CD8-positive, alpha-beta memory T cell (primary cell): ENCODE results near the gene PRIM2. TPM values are rescaled to one million over a fixed set of nuclear protein-coding genes. Genes with fewer than 3 reads are reported as not detected.
"Not testable (repeated sequence)": the region's sequence is repeated elsewhere in the genome, so short reads cannot be mapped to it uniquely, and the experiment has no call there.

ENCODE experiments used
- CTCF ChIA-PET: fragments of 350-600 bp; sonication (Branson Sonifier 250); formaldehyde crosslinking; loops from one replicate; lab custom pipeline; 2021; ENCODE audit warnings: antibody characterized with exemption; lab: Charles Lee
- POLR2A ChIA-PET: fragments of 350-600 bp; sonication (Branson Sonifier 250); formaldehyde crosslinking; loops from one replicate; lab custom pipeline; 2021; ENCODE audit warnings: antibody characterized with exemption; lab: Charles Lee
- DNase-seq, 5 donors: peaks; one replicate each; pipeline versions ENCODE4 v3.0.0 to v3.0.0-alpha.2; 2020 to 2022; ENCODE audit warnings: mixed read lengths in 1 of 5
- H3K27ac ChIP-seq: one replicate; pipeline ENCODE4 v1.7.0; 2013; ENCODE audit warnings: low read depth, mild to moderate bottlenecking, low read length, moderate library complexity
- H3K27me3 ChIP-seq: 2 replicates; pipeline ENCODE4 v1.7.0; 2013; ENCODE audit warnings: low read length, mild to moderate bottlenecking; ENCODE audit not compliant: insufficient read depth, poor library complexity, severe bottlenecking
- H3K36me3 ChIP-seq: 2 replicates; pipeline ENCODE4 v1.7.0; 2013; ENCODE audit warnings: mild to moderate bottlenecking, low read length, moderate library complexity; ENCODE audit not compliant: insufficient read depth
- H3K4me1 ChIP-seq: 2 replicates; pipeline ENCODE4 v1.7.0; 2013; ENCODE audit warnings: mild to moderate bottlenecking, low read length, moderate library complexity; ENCODE audit not compliant: insufficient read depth
- H3K4me3 ChIP-seq: 2 replicates; pipeline ENCODE4 v1.7.0; 2013; ENCODE audit warnings: mild to moderate bottlenecking, low read length
- H3K9me3 ChIP-seq: 2 replicates; pipeline ENCODE4 v1.7.0; 2013; ENCODE audit warnings: mild to moderate bottlenecking, low read length
- H3K27ac Mint-ChIP-seq, 8 donors: one replicate each; pipeline ENCODE4 v1.8.0; 2020 to 2021; ENCODE audit warnings: mixed read lengths in 8 of 8, mild to moderate bottlenecking in 6 of 8, inconsistent platforms in 3 of 8, moderate library complexity in 3 of 8
- H3K27me3 Mint-ChIP-seq, 2 donors: one replicate each; pipeline ENCODE4 v1.8.0; 2020 to 2021; ENCODE audit warnings: mixed read lengths in 2 of 2, mild to moderate bottlenecking in 1 of 2, moderate library complexity in 1 of 2
- H3K36me3 Mint-ChIP-seq, 3 donors: one replicate each; pipeline ENCODE4 v1.8.0; 2020 to 2021; ENCODE audit warnings: mixed read lengths in 3 of 3, inconsistent platforms in 1 of 3, mild to moderate bottlenecking in 1 of 3
- H3K4me1 Mint-ChIP-seq, 3 donors: one replicate each; pipeline ENCODE4 v1.8.0; 2020 to 2021; ENCODE audit warnings: mixed read lengths in 3 of 3, inconsistent platforms in 1 of 3, mild to moderate bottlenecking in 1 of 3
- H3K4me3 Mint-ChIP-seq, 7 donors: one replicate each; pipeline ENCODE4 v1.8.0; 2020 to 2021; ENCODE audit warnings: mixed read lengths in 7 of 7, mild to moderate bottlenecking in 6 of 7, moderate library complexity in 4 of 7, inconsistent platforms in 2 of 7
- H3K9me3 Mint-ChIP-seq, 5 donors: one replicate each; pipeline ENCODE4 v1.8.0; 2020 to 2022; ENCODE audit warnings: mixed read lengths in 5 of 5, mild to moderate bottlenecking in 3 of 5, moderate library complexity in 2 of 5, inconsistent platforms in 1 of 5
- polyA plus RNA-seq: library from polyadenylated mRNA; unstranded; fragments of 300-500 nt; fragmentation: Illumina TruSeq; gene quantifications from one replicate; pipeline ENCODE4 v1.2.3, GENCODE V29; 2021
- total RNA-seq, 2 experiments: library from RNA; stranded (reverse); gene quantifications; one replicate each; pipeline ENCODE4 v1.2.3, GENCODE V29; 2021

The PRIM2 gene
- total and polyA plus RNA-seq, 3 experiments from 2014 or later = 7.0 to 35.2 (median 34.8) TPM

DNA sequence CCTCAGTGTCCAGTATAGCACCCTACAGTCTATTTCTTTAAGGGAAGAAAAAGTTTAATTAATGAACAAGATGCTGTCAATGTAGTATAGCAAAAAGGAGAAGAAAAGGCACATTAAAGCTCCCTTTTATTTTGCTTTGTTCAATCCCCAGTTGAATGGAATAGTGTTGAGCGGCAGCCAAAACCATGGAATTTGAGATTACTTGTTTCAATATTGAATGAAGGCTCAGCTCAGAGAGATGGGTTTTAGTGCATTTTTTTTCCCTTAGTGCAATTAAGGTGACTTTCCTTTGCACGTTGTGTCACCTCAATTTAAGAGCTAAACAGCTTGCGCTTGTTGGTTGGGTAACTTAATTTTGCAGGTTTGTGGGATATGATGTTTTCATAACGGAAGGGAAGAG lies 254.7 kb downstream of the PRIM2 start:
- H3K4me3 Mint-ChIP-seq, H3K9me3 Mint-ChIP-seq, POLR2A ChIA-PET, H3K4me3 ChIP-seq, H3K27me3 ChIP-seq, CTCF ChIA-PET, H3K27me3 Mint-ChIP-seq, H3K27ac ChIP-seq, H3K4me1 Mint-ChIP-seq, H3K9me3 ChIP-seq, H3K36me3 Mint-ChIP-seq, H3K27ac Mint-ChIP-seq, H3K36me3 ChIP-seq, DNase-seq, H3K4me1 ChIP-seq: not testable (repeated sequence)

GRCh38 chr6:57572844-57573243 lies 255.4 kb downstream of the PRIM2 start:
- POLR2A ChIA-PET, H3K27me3 Mint-ChIP-seq, H3K4me1 ChIP-seq, H3K4me3 ChIP-seq, H3K4me3 Mint-ChIP-seq, H3K9me3 ChIP-seq, H3K27me3 ChIP-seq, H3K27ac Mint-ChIP-seq, H3K9me3 Mint-ChIP-seq, H3K4me1 Mint-ChIP-seq, H3K36me3 ChIP-seq, H3K36me3 Mint-ChIP-seq, H3K27ac ChIP-seq, DNase-seq, CTCF ChIA-PET: not testable (repeated sequence)

GRCh38 chr6:57577023-57577422 lies 259.6 kb downstream of the PRIM2 start:
- CTCF ChIA-PET, H3K4me3 Mint-ChIP-seq, H3K27ac ChIP-seq, POLR2A ChIA-PET, H3K4me1 Mint-ChIP-seq, H3K27me3 ChIP-seq, H3K9me3 Mint-ChIP-seq, H3K36me3 Mint-ChIP-seq, DNase-seq, H3K9me3 ChIP-seq, H3K27me3 Mint-ChIP-seq, H3K36me3 ChIP-seq, H3K27ac Mint-ChIP-seq, H3K4me1 ChIP-seq, H3K4me3 ChIP-seq: not testable (repeated sequence)

GRCh38 chr6:57579489-57579888 lies 262.1 kb downstream of the PRIM2 start:
- H3K27ac ChIP-seq, H3K4me1 ChIP-seq, H3K4me3 ChIP-seq, CTCF ChIA-PET, POLR2A ChIA-PET, H3K4me1 Mint-ChIP-seq, H3K9me3 ChIP-seq, DNase-seq, H3K36me3 ChIP-seq, H3K27me3 ChIP-seq, H3K4me3 Mint-ChIP-seq, H3K27me3 Mint-ChIP-seq, H3K9me3 Mint-ChIP-seq, H3K36me3 Mint-ChIP-seq, H3K27ac Mint-ChIP-seq: not testable (repeated sequence)

- H3K27me3 Mint-ChIP-seq, H3K4me3 ChIP-seq, POLR2A ChIA-PET, H3K27ac Mint-ChIP-seq, H3K36me3 ChIP-seq, H3K4me3 Mint-ChIP-seq, H3K9me3 Mint-ChIP-seq, H3K4me1 Mint-ChIP-seq, H3K9me3 ChIP-seq, H3K36me3 Mint-ChIP-seq, H3K27ac ChIP-seq, H3K4me1 ChIP-seq, H3K27me3 ChIP-seq, DNase-seq, CTCF ChIA-PET: not testable (repeated sequence)
Measured at GRCh38 chr6:57581586-57581985, 264.2 kb downstream of the PRIM2 start.

GRCh38 chr6:57601105-57601504 lies 283.7 kb downstream of the PRIM2 start:
- H3K36me3 Mint-ChIP-seq = peaks cover 4 to 21% (median 11%) of the 10 kb centered on the region in 3 donors
- H3K9me3 ChIP-seq, H3K4me1 ChIP-seq, H3K27me3 ChIP-seq, H3K4me1 Mint-ChIP-seq, CTCF ChIA-PET, H3K36me3 ChIP-seq, H3K4me3 ChIP-seq, H3K27me3 Mint-ChIP-seq, H3K27ac Mint-ChIP-seq, H3K9me3 Mint-ChIP-seq, POLR2A ChIA-PET, H3K4me3 Mint-ChIP-seq, H3K27ac ChIP-seq, DNase-seq: not testable (repeated sequence)

- DNase-seq, H3K4me1 ChIP-seq, H3K4me3 Mint-ChIP-seq, H3K4me1 Mint-ChIP-seq, H3K27ac ChIP-seq, H3K27ac Mint-ChIP-seq, H3K9me3 ChIP-seq, CTCF ChIA-PET, H3K27me3 Mint-ChIP-seq, H3K4me3 ChIP-seq, H3K27me3 ChIP-seq, H3K9me3 Mint-ChIP-seq, POLR2A ChIA-PET, H3K36me3 ChIP-seq: not testable (repeated sequence)
- peaks cover 12 to 34% (median 23%) of the 10 kb centered on the region in 3 donors for H3K36me3 Mint-ChIP-seq
Measured at GRCh38 chr6:57605303-57605702, 287.9 kb downstream of the PRIM2 start.

DNA sequence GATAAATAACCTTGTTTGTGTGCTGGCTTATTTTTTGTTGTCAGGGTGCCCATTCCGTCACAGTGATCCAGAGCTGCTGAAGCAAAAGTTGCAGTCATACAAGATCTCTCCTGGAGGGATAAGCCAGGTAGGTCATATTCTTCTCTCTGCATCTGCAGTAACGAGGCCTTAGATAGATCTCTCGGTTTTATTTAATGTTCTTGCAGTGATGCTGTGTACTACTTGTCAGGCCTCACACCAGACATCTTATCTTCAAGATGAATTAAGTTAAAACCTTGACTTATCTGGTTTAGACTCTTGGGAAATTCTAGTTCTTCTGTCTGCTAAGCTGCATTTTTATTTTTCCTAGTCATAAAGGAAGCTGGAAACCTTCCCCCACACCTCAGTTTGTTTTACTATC lies 288.9 kb downstream of the PRIM2 start:
- H3K27ac Mint-ChIP-seq, H3K27me3 Mint-ChIP-seq, H3K4me1 Mint-ChIP-seq, H3K27me3 ChIP-seq, H3K9me3 Mint-ChIP-seq, H3K4me3 Mint-ChIP-seq, H3K27ac ChIP-seq, DNase-seq, H3K36me3 ChIP-seq, H3K4me1 ChIP-seq, CTCF ChIA-PET, POLR2A ChIA-PET, H3K4me3 ChIP-seq, H3K9me3 ChIP-seq: not testable (repeated sequence)
- peaks cover 14 to 29% (median 23%) of the 10 kb centered on the region in 3 donors for H3K36me3 Mint-ChIP-seq

DNA sequence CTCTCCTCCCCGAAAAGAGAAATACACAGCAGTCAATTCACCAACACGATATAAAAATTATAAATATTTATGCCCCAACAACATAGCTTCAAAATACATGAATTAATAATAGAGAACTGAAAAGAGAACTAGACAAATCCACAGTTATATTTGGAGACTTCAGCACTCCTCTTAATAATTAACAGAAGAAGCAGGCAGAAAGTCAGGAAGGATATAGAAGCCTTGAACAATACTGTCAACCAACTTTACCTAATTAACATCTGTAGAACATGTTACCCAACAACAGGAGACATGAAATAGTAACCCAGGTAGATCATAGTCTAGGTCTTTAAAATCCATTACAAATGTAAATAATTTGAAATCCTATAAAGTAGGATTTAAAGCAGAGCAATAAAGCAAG lies 293.2 kb downstream of the PRIM2 start:
- H3K4me1 Mint-ChIP-seq, H3K36me3 ChIP-seq, H3K9me3 Mint-ChIP-seq, CTCF ChIA-PET, DNase-seq, H3K4me1 ChIP-seq, H3K27me3 ChIP-seq, H3K27ac Mint-ChIP-seq, H3K27me3 Mint-ChIP-seq, H3K9me3 ChIP-seq, POLR2A ChIA-PET, H3K4me3 ChIP-seq, H3K27ac ChIP-seq, H3K4me3 Mint-ChIP-seq: not testable (repeated sequence)
- peaks cover 12 to 16% (median 12%) of the 10 kb centered on the region in 3 donors for H3K36me3 Mint-ChIP-seq
